ENCODE data around the gene BTBD9. TPM values are rescaled to one million over a fixed set of nuclear protein-coding genes. Genes with fewer than 3 reads are reported as not detected.

BTBD9 gene
- total RNA-seq, 3 donors from 2014 or later: 12.8 to 25.5 (median 19.0) TPM

GRCh38 chr6:38168699-38169098 lies 471.0 kb downstream of the BTBD9 start:
- intact Hi-C loops (cut with DNase I; ENCODE audit: low total_unique reads): no loop called here
- TF ChIP-seq POLR2AphosphoS5 (IDR thresholded peaks at IDR 0.05): no peak
- TF ChIP-seq POLR2A (IDR thresholded peaks at IDR 0.05): no peak
- TF ChIP-seq CTCF (IDR thresholded peaks at IDR 0.05): no peak

GRCh38 chr6:38168126-38168525 lies 471.6 kb downstream of the BTBD9 start:
- no peak for TF ChIP-seq POLR2A (IDR thresholded peaks at IDR 0.05)
- no peak for TF ChIP-seq CTCF (IDR thresholded peaks at IDR 0.05)
- no peak for TF ChIP-seq POLR2AphosphoS5 (IDR thresholded peaks at IDR 0.05)
- Histone ChIP-seq H3K9me3 (no peaks in the 10 kb centered on the region), H3K4me3 (no peak overlapping the region), H3K4me1 (no peaks in the 10 kb centered on the region), H3K36me3 (no peaks in the 10 kb centered on the region), H3K27ac (no peak overlapping the region), H3K27me3 (no peaks in the 10 kb centered on the region)
- DNase-seq (ENCODE audit: low spot score in 2 of 2): no peak
- intact Hi-C loops (cut with DNase I; ENCODE audit: low total_unique reads): no loop called here

More at GRCh38 chr6:38168699-38169098, 471.0 kb downstream of the BTBD9 start:
- no peaks in the 10 kb centered on the region for H3K9me3 ChIP-seq
- no peak overlapping the region for H3K27ac ChIP-seq
- H3K36me3 ChIP-seq: no peaks in the 10 kb centered on the region
- H3K4me1 ChIP-seq: no peaks in the 10 kb centered on the region
- no peak overlapping the region for H3K4me3 ChIP-seq
- DNase-seq (ENCODE audit: low spot score in 2 of 2): no peak
- H3K27me3 ChIP-seq: no peaks in the 10 kb centered on the region

- H3K4me1 ChIP-seq: no peaks in the 10 kb centered on the region
- DNase-seq (ENCODE audit: low spot score in 2 of 2): no peak
- H3K36me3 ChIP-seq: no peaks in the 10 kb centered on the region
- no peaks in the 10 kb centered on the region for H3K27me3 ChIP-seq
- no peak overlapping the region for H3K27ac ChIP-seq
- TF ChIP-seq POLR2A (IDR thresholded peaks at IDR 0.05) (no peak), POLR2AphosphoS5 (IDR thresholded peaks at IDR 0.05) (no peak), CTCF (IDR thresholded peaks at IDR 0.05) (no peak)
- intact Hi-C loops (cut with DNase I; ENCODE audit: low total_unique reads): no loop called here
- no peaks in the 10 kb centered on the region for H3K9me3 ChIP-seq
- no peak overlapping the region for H3K4me3 ChIP-seq
Observed at GRCh38 chr6:38167598-38167997, 472.1 kb downstream of the BTBD9 start.

- DNase-seq (ENCODE audit: low spot score in 2 of 2): no peak
- peaks cover 0 to 6% of the 10 kb centered on the region in 2 donors for H3K9me3 ChIP-seq
- H3K4me1 ChIP-seq: no peaks in the 10 kb centered on the region
- H3K27me3 ChIP-seq: no peaks in the 10 kb centered on the region
- no peak overlapping the region for H3K4me3 ChIP-seq
- TF ChIP-seq POLR2A (IDR thresholded peaks at IDR 0.05): no peak
- TF ChIP-seq POLR2AphosphoS5 (IDR thresholded peaks at IDR 0.05): no peak
- TF ChIP-seq CTCF (IDR thresholded peaks at IDR 0.05): no peak
- no peak overlapping the region for H3K27ac ChIP-seq
- H3K36me3 ChIP-seq: no peaks in the 10 kb centered on the region
- intact Hi-C loops (cut with DNase I; ENCODE audit: low total_unique reads): no loop called here
Observed at GRCh38 chr6:38166411-38167240, 473.1 kb downstream of the BTBD9 start.

- DNase-seq (ENCODE audit: low spot score in 2 of 2): no peak
- no peak for TF ChIP-seq POLR2A (IDR thresholded peaks at IDR 0.05)
- TF ChIP-seq CTCF (IDR thresholded peaks at IDR 0.05): no peak
- TF ChIP-seq POLR2AphosphoS5 (IDR thresholded peaks at IDR 0.05): no peak
- Histone ChIP-seq H3K4me3 (no peak overlapping the region), H3K9me3 (peaks cover 0 to 6% of the 10 kb centered on the region in 2 donors), H3K27me3 (no peaks in the 10 kb centered on the region), H3K36me3 (no peaks in the 10 kb centered on the region), H3K27ac (no peak overlapping the region), H3K4me1 (no peaks in the 10 kb centered on the region)
- intact Hi-C loops (cut with DNase I; ENCODE audit: low total_unique reads): no loop called here
Observed at GRCh38 chr6:38164671-38165108, 475.0 kb downstream of the BTBD9 start.
